Inflammatory macrophage treated with lipopolysaccharide for 1 hour (primary cell): ENCODE data around the gene NRBP1.
A peak's percentile ranks its signal among the peaks of the same experiment; 100 is the strongest.

Experiments
- DNase-seq, 2 donors: peaks; one replicate each; pipeline ENCODE4 v3.0.0-alpha.2; 2020 to 2022

Gene NRBP1

DNA sequence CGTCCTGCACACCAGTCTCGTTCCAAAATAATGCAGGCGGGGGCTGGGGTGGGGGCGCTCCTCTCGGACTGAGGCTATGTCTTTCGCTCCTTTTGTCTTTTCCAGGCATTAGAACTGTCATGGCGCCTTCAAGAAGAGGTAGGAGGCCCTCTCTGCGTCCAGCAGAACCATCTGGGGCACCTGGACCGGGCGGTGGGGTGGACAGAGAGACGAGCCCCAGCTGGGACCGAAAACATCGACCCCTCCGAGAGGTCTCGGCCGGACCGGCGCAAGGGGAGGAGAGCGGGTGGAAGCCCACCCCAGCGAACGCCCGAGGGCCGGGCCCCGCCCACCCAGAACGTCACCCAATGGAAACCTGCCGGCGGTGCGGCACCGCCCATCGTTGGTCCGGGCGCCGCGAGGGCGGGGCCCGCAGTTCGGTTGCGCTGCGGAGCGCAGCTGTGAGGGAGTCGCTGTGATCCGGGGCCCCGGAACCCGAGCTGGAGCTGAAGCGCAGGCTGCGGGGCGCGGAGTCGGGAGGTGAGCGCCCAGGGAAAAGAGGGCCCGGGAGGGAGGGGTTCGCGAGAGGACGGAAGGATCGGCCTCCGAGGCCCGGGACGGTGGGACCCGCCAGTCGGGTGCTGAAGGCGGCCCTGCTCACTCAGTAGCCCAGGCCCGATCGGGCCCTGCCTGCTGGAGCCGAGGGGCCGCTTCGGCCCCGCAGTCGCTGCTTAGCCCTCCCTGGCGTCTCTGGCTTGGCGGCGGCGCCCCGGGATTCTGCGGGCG is at the start of gene NRBP1:
Gene NRBP1 (plus strand): TSS at position 419 of the 765 bp plus-strand sequence. CDS start 4,643 bp downstream, outside the sequence.
- peak; percentile 90 to 92 for DNase-seq

DNA sequence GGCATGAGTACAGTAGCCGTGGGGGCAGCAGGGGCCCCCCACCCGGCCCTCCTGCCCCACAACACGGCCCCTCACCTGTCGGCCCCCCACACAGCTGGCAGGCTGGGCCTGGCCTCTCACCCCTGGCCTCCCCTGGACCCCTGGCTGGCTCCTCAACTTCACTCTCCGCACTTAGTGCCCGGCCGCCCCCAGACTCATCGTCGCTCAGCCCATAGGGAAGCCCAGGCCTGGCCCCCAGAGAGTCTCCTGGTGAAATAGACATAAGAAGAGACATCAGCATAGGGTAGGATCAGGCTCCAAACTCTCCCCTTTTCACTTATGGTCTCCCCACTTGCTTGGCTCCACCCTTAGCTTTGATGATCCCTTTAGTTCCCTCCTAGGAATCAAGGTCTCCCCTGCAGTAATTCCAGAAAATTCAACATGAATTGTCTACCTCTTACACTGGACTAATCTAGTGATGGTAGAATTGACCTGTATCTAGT is 49.6 kb upstream of the NRBP1 start:
- no peak for DNase-seq

DNA sequence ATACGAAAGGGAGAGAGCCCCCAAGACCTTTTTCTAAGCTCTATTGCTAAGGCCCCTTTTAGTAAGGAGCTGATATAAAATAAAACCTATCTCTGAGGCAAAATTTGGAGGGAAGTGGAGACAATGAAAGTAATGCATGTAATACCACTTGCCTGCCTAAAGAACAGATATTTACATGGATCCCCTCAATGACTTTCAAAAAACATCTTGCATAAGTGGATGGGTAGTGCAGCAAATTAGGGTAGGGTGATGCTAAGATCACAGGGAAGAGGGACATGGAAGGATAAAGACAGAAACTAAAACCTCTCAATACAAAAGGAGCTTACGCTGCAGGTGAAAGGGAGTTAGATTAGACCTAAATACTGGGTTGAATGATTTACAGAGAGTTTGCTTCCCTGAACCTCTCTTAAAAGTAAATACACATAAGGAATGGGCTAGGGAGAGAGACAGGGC is 49.0 kb upstream of the NRBP1 start:
- no peak for DNase-seq

DNA sequence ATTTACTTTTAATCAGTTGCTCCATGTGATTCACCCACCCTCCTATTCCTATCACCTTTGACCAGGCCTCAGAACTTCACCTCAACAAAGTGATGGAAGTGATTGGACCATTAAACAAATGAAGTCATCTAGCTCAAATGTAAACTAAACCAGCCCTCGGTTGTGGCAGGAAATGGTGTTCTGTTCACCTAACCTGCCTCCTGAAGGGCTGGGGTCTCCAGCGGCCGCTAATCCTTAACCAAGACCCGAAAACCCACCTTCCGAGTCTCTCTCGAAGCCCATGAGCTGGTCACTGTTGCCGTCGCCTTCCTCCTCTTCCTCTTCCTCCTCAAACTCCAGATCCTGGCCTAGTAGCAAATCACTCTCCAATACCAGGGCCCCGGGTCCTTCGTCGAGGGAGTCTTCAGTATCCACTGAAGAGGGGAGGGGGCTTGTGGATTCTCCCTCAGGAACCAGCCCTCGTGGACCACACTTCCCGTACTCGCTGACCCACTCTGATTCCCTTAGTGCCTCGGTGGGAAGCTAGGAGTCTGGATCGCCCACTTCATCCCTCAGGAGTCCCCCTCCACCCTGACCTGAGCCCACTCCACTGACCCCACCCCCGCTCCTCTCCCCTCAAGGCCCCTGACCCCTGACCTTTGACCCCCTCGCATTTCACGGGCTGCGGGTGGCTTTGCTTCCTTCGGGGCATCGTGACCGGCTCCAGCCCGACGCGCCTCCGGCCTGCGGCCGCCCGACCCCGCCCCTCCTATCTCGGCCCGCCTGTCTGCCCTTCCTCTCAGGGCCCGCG is 48.4 kb upstream of the NRBP1 start:
- peak; percentile 58 for DNase-seq

DNA sequence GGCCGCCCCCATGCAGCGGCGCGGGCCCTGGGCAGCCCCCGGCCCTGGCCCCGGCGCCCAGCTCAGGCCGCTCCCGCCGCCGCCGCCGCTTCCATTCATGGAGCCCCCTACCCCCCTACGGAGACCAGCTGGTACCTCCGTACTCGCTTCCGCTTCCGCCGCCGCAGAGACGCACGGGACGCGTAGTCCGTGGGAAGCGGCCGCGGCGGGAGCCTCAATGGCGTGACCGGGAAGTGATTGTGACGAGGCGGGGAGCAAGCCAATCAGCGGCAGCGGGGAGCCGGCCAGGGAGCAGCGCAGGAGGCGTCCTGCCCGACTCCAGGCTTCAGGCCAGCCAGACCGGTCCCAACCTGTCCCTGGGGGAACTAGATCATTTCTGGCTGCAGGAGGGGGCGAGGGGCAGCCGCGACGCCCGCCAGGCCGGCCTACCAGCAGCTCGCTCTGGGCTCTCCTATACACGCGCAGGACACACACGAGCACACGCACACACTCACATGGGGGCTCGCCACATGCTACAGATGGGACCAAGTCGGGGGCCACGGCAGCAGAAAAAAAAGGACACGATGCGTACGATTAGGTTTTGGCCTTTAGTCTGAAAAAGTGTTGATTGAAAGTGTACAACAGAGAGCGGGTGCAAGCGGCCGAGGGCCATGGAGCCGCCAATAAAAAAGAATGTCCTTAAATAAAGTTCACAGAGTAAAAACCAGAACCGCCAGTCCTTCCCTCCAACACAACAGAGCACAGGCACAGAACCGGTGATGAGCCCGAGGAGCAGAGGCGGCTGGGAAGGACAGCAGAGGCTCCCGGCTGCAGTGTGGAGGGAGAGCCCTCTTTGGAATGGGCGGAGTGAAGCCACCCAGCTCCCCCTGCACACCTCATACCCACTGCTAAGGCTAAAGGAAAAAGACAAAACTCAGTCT is 47.5 kb upstream of the NRBP1 start, which contains the start of gene ZNF513:
Gene ZNF513 (minus strand): TSS at position 109 of the 920 bp plus-strand sequence. CDS start 208 bp downstream, outside the sequence.
- DNase-seq: peak; percentile 95 to 96

DNA sequence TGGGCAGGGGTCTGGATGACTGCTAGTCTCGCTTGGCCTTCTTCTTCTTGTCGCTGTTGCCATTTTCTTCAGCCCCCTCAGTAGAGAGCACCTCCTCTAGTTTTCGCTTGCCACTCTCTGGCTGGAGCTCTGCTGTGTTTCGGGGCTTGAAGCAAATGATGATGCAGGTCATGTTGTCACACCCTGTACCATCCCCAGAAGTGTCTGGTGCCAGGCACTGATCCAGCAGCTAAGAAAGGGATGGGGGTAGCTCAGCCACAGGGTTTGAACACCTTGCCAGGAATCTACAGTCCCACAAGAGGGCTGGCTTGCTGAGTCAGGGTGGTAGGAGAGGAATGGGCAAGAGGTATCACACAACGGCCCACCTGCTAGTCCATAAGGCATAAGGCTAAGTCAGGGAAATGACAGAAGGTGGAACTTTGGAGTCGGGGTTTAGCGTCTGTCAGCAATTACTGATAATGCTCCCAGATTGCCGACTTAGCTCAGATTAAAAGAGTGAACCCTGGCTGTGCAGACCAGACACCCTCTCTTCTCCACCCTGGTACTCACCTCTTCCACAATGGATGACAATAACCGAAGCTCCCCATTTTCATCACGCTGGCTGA is 46.8 kb upstream of the NRBP1 start:
- no peak for DNase-seq

DNA sequence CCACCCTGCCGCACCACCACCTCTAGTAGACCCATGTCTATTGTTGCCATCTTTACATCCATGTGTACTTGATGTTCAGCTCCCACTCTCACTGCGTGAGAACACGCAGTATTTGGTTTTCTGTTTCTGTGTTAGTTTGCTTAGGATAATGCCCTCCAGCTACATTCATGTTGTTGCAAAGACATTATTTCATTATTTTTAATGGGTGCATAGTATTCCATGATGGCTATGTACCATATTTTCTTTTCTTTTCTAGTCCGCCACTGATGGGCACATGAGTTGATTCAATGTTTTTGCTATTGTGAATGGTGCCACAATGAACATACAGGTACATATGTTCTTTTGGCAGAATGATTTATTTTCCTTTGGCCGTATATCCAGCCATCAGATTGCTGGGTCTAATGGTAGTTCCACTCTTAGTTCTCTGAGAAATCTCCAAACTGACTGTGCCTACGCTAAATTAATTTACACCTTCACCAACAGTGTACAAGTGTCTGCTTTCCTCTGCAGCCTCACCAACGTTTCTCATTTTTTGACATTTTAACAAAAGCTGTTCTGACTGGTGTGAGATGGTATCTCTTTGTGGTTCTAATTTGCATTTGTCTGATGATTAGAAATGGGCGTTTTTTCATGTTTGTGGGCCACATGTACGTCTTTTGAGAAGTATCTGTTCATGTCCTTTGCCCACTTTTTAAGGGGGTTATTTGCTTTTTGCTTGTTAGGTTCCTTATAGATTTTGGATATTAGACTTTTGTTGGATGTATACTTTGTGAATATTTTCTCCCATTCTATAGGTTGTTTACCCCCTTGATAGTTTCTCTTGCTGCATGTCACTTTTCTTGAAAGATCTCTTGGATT is 37.4 kb upstream of the NRBP1 start:
- DNase-seq: no peak

DNA sequence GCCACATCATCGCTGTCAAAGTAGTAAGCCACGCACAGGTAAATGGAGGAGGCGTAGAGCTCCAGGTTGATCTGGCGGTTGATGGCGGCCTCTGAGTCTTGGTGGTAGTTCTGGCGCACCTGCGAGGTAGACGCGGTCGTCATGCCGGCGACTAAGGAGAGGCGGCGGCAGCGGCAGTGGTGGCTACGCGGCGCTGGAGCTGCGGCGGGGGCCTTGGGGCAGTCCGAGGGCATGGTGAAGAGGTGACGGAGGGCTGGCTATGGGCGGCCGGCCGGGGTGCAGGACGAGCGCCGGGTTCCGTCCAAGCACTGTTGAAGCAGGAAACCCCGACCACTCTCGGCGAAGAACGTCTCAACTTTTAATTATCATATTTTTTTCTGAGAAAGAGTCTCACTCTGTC is 35.2 kb upstream of the NRBP1 start:
- DNase-seq: no peak

DNA sequence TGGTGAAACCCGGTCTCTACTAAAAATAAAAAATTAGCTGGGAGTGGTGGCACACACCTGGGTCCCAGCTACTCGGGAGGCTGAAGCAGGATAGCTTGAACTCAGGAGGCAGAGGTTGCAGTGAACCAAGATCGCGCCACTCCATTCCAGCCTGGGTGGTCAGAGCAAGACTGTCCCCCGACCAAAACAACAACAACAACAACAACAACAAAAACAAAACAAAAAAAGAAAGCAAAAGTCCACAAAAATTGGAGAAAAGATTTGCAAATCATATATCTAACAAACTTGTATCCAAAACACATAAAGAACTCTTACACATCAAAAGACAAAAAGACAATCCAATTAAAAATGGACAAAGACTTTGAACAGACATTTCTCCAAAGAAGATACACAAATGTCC is 29.5 kb upstream of the NRBP1 start:
- no peak for DNase-seq

DNA sequence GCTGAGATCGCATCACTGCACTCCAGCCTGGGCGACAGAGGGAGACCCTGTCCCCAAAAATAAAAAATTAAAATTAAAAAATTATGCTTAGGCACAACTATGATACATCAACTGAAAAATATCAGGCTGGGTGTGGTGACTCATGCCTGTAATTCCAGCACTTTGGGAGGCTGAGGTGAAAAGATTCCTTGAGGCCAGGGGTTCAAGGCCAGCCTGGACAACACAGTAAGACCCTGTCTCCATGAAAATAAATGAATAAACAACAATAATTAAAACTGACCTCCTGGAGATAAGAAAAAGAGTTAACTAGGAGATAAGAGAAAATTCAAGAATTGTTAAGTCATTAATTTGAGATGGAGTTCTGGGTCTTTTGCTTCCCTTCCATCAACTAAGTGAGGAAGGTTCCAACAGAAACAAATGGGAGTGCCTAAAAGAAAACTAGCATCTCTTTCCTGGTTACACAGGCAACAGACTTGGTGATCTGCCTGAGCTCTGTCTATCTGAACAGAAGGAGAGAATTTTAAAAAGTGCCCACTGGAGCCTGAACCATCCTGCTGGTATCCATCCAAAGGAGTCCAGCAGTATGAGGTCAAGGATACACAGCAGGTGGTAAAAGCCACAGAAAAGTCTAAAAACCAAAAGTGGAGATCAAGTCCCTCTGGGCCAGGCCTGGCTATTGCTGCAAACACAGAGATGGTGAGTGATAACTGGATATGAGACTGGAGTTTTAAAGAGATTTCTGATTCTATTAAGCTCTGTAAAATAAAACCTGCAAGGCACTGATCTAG is 27.9 kb upstream of the NRBP1 start:
- DNase-seq: no peak

DNA sequence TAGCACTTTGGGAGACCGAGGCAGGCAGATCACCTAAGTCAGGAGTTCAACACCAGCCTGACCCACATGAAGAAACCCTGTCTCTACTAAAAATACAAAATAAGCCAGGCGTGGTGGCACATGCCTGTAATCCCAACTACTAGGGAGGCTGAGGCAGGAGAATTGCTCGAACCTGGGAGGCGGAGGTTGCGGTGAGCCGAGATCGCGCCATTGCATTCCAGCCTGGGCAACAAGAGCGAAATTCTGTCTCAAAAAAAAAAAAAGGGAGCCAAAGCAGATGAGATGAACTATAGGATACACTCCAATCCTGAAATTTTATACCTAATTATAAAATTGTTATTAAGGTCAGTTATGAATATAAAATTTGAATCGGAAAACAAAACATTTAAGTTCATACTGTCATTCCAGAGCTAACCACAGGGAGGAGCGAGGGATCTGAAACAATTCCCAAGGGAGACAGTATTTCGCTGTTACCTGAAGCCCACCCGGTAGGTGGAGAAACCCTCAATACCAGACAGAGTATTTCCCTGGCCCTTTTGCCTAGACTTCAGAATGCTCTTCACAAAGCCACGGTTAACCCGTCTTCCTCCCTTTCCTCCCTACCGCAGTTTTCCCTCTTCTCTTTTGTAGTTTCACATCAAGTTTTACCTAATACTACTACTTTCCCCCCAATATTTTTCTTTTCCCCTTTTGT is 20.5 kb upstream of the NRBP1 start:
- peak in 1 of 2 donors; percentile 31 for DNase-seq

DNA sequence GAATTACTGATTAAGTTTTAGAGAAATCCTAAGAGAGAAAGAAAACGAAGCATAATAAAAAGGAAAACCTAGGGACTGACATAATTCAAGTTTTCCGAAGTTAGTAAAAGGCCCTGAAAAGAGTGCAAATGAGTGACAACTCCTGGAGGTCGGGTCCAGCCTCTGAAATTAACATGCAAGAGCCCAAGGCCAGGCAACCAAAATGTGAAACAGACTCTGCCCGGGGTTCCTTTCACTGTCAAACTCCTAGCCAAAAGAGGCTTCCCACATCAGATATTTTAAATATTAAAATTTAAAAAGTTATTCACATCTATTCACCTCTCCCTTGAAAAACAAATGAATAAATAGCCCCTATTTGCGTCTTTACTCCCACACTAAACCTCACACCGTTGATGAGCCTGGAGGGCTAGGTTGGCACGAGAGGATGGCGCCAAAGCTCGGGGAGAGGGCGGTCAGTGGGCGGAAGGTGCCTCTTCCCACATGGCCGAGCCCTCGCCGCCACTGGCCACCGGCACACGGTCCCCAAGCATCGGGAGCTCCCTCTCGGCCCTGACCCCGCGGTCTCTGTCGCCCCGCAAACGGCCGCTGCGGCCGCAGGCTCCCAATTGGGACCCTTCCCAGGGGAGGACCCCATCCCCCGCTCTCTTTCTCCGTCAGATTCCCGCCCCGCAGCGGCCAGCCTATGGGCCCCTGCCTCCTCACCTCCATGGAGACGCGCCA is 19.7 kb upstream of the NRBP1 start:
- DNase-seq: peak in 1 of 2 donors; percentile 17

DNA sequence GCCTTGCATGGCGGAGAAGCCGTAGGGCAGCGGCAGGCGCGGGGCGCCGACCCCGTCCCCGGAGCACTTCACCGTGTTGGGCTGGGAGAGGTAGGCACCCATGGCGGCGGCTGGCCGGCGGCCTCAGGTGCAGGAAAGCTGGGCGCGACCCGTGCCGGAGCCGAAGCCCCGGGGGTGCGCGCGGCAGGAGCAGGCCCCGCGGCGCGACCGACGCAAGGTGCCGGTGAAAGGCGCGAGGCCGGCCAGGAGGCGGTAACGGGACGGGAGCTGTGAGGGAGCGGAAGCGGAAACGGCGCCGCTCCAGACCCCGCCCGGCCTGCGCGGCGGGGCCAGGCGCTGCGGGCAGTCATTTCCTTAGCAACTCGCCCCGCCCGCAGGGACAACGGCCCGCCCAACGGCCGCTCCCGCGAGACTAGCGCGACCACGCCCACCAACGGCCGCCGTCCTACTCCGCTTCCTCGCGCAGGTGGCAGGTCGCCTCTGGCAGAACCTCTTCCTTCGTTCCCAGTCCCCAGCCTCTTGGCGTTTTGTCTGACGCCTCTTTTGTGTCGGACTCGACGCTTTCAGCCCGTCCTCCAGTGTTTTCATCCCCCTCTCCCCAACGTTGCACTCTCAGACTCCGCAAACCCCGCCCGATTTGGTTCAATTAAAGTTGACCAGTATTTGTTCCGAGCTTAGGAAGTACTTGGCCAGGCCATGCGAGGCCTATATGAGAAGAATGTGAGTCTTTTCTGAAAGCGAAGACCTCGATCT is 18.9 kb upstream of the NRBP1 start, which contains the start of gene PPM1G:
Gene PPM1G (minus strand): TSS at position 271 of the 753 bp plus-strand sequence. CDS start 169 bp downstream, at position 102.
- peak; percentile 91 to 94 for DNase-seq

DNA sequence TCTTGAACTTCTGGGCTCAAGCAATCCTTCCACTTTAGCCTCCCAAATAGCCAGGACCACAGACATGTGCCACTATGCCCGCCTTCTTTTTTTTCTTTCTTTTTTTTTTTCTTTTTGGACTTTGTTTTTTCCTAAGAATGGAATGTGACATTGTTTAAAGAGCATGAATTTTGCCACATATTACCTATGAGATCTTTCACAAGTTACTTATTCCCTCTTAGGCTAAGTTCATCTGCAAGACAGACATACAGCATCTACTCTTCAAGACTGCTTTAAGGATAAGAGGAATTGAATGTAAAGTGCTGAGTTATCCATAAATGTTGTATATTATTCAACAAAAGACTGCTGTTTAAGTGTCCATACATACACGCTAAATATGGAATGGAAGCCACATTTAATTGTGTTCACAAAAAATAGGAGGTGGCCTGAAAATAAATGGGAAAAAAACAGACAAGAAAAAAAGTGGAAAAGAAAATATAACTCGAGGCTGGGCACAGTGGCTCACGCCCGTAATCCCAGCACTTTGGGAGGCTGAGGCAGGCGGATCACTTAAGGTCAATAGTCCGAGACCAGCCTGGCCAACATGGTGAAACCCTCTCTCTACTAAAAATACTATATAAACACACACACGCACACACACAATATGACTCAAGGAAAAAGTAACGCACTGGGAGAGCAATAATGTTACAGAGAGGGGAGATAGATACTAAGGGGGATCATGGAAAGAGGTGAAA is 15.8 kb upstream of the NRBP1 start:
- no peak for DNase-seq

DNA sequence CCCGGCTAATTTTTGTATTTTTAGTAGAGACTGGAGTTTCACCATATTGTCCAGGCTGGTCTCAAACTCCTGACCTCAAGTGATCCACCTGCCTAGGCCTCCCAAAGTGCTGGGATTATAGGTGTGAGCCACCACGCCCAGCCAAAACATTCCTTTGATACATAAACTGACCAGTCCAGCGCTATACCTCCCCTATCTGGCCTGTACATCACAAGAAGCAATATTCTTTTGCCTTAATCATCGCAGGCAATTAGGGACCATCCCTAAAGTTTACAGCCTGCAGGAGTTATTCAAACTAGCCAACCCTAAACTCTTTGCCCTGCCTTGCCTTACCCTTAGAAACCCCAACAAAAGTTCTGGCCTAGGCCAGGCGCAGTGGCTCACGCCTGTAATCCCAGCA is 12.3 kb upstream of the NRBP1 start:
- DNase-seq: no peak

DNA sequence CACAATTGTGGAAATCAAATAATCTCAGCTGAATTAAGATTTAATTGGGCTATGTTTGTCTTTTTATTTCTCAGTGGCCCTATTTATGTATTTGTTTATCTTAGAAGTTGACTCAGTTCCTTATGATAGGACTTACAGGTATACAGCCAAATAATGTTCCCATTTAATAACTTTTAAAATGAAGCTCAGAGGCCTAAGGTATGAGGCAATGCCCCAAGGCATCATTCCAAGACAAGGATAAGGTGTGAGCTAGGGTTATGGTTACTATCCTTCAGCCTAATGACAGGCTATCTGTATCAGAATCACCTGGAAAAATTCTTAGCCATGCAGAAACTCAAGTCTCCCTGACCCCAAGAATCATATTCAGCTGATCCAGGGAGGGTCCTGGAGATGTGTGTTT is 7.4 kb upstream of the NRBP1 start:
- DNase-seq: no peak

DNA sequence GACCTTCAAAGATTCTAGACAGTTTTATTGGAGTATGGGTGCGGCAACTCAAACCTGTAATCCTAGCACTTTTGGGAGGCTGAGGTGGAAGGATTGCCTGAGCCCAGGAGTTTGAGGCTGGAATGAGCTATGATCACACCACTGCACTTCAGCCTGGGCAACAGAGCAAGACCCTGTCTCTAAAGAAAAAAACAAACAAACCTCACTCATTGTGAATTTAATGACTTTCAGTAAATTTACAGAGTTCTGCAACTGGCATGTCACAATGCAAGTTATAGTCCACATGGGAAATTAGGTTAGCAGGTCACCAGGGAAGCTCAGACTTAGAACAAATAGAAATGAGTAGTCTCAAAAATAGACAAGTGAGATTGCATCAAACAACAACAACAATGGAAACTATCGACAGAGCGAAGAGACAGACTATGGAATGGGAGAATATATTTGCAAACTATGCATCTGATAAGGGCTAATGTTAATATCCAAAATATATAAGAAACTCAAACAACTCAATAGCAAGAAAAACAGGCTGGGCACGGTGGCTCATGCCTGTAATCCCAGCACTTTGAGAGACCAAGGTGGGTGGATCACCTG is 6.7 kb upstream of the NRBP1 start:
- DNase-seq: no peak
